Endodermal cell (in vitro differentiated cells): ENCODE results near the gene ATP1A4. TPM values are rescaled to one million over a fixed set of nuclear protein-coding genes. Genes with fewer than 3 reads are reported as not detected.

Experiments
- DNase-seq: peaks from one replicate; pipeline ENCODE4 v3.0.0-alpha.2; 2017
- H3K27ac ChIP-seq: 2 replicates; pipeline ENCODE4 v1.5.1; 2013; ENCODE audit warnings: mild to moderate bottlenecking, low read depth, low read length, moderate library complexity
- H3K27me3 ChIP-seq: 2 replicates; pipeline ENCODE4 v1.6.1; 2013; ENCODE audit warnings: mild to moderate bottlenecking, low read length, moderate library complexity; ENCODE audit not compliant: insufficient read depth, control insufficient read depth, poor library complexity, severe bottlenecking
- H3K36me3 ChIP-seq: 2 replicates; pipeline ENCODE4 v1.7.0; 2013; ENCODE audit warnings: mild to moderate bottlenecking, low read length, moderate library complexity; ENCODE audit not compliant: control insufficient read depth, insufficient read depth
- H3K4me1 ChIP-seq: one replicate; pipeline ENCODE4 v1.7.0; 2013; ENCODE audit warnings: low read length; ENCODE audit not compliant: control insufficient read depth, insufficient read depth
- H3K4me3 ChIP-seq: 2 replicates; pipeline ENCODE4 v1.5.1; 2013; ENCODE audit warnings: mild to moderate bottlenecking, low read length, moderate library complexity
- H3K9ac ChIP-seq: 2 replicates; pipeline ENCODE4 v1.6.1; 2013; ENCODE audit warnings: mild to moderate bottlenecking, low read length, moderate library complexity; ENCODE audit not compliant: poor library complexity, severe bottlenecking; ENCODE audit errors: extremely low read depth
- H3K9me3 ChIP-seq: 2 replicates; pipeline ENCODE4 v1.6.1; 2013; ENCODE audit warnings: mild to moderate bottlenecking, low read length, moderate library complexity; ENCODE audit not compliant: control insufficient read depth
- H3K27ac Mint-ChIP-seq: 2 replicates; pipeline ENCODE4 v1.8.0; 2020; ENCODE audit warnings: mixed read lengths
- H3K27me3 Mint-ChIP-seq: 2 replicates; pipeline ENCODE4 v1.8.0; 2021; ENCODE audit warnings: mild to moderate bottlenecking, mixed read lengths; ENCODE audit not compliant: insufficient read depth
- H3K36me3 Mint-ChIP-seq: 2 replicates; pipeline ENCODE4 v1.8.0; 2020; ENCODE audit warnings: low read depth, mixed read lengths
- H3K4me1 Mint-ChIP-seq: 2 replicates; pipeline ENCODE4 v1.8.0; 2020; ENCODE audit warnings: mixed read lengths
- H3K4me3 Mint-ChIP-seq: 2 replicates; pipeline ENCODE4 v1.8.0; 2020; ENCODE audit warnings: mild to moderate bottlenecking, moderate library complexity, mixed read lengths
- H3K9me3 Mint-ChIP-seq: 2 replicates; pipeline ENCODE4 v1.8.0; 2020; ENCODE audit warnings: mild to moderate bottlenecking, mixed read lengths
- CTCF ChIP-seq: fragments of 200-600 bp; sonication (generic); conservative IDR thresholded peaks from 2 replicates; pipeline ENCODE4 v1.5.0; 2021; ENCODE audit warnings: antibody characterized with exemption, mild to moderate bottlenecking
- WGBS, 2 experiments: methylation state at CpG; one replicate each; pipeline versions ENCODE4 v1.1.5 to v1.1.7; 2013; ENCODE audit warnings: missing lambda C conversion rate in 2 of 2, mixed read lengths in 1 of 2; ENCODE audit not compliant: insufficient coverage in 1 of 2, insufficient read length in 1 of 2; 5-methylcytosine and 5-hydroxymethylcytosine counted together
- total RNA-seq, 2 donors: library from RNA; stranded (reverse); fragmentation: NEBNext Ultra II Directional in 1 of 2; extraction: Animal tissue kit (Norgen Biotek cat#: 25700) in 1 of 2; gene quantifications; 2 replicates in 1 of 2; 3 replicates in 1 of 2; pipeline ENCODE4 v1.2.1, GENCODE V29; 2021

Gene ATP1A4
- total RNA-seq, 2 donors from 2014 or later = 0.55 to 0.75 TPM

GRCh38 chr1:160219062-160219929, 67.9 kb downstream of the ATP1A4 start:
- peaks cover 6% of the 10 kb centered on the region for H3K4me1 Mint-ChIP-seq
- no peaks in the 10 kb centered on the region for H3K9me3 Mint-ChIP-seq
- Histone ChIP-seq H3K27ac (peak overlapping the region; percentile 47), H3K9ac (no peak overlapping the region), H3K4me1 (no peaks in the 10 kb centered on the region), H3K27me3 (no peaks in the 10 kb centered on the region), H3K9me3 (no peaks in the 10 kb centered on the region), H3K36me3 (peaks cover 96% of the 10 kb centered on the region), H3K4me3 (no peak overlapping the region)
- no peaks in the 10 kb centered on the region for H3K27me3 Mint-ChIP-seq
- H3K4me3 Mint-ChIP-seq = no peak overlapping the region
- DNase-seq = peak; percentile 82
- peak; percentile 71 for TF ChIP-seq CTCF
- H3K27ac Mint-ChIP-seq = peak overlapping the region; percentile 23
- peaks cover 82% of the 10 kb centered on the region for H3K36me3 Mint-ChIP-seq
- 76 to 84% methylated on average over 3 to 4 of the region's 4 CpGs for WGBS, 2 experiments

- H3K4me3 Mint-ChIP-seq = no peak overlapping the region
- no peaks in the 10 kb centered on the region for H3K27me3 Mint-ChIP-seq
- no peaks in the 10 kb centered on the region for H3K27me3 ChIP-seq
- no peak for DNase-seq
- WGBS, 2 experiments = 86% methylated on average over 2 of the region's 2 CpGs; no CpG with 5 or more reads in 1 of the 2 experiments
- no peak overlapping the region for H3K9ac ChIP-seq
- H3K9me3 Mint-ChIP-seq = no peaks in the 10 kb centered on the region
- no peak overlapping the region for H3K4me3 ChIP-seq
- peaks cover 6% of the 10 kb centered on the region for H3K4me1 Mint-ChIP-seq
- H3K27ac Mint-ChIP-seq = no peak overlapping the region
- H3K9me3 ChIP-seq = no peaks in the 10 kb centered on the region
- H3K36me3 Mint-ChIP-seq = peaks cover 82% of the 10 kb centered on the region
- peaks cover 96% of the 10 kb centered on the region for H3K36me3 ChIP-seq
- H3K27ac ChIP-seq = no peak overlapping the region
- no peaks in the 10 kb centered on the region for H3K4me1 ChIP-seq
- TF ChIP-seq CTCF = no peak
Measured at GRCh38 chr1:160220301-160220700, 68.9 kb downstream of the ATP1A4 start.

GRCh38 chr1:160221089-160221488, 69.7 kb downstream of the ATP1A4 start:
- H3K9me3 Mint-ChIP-seq = no peaks in the 10 kb centered on the region
- no peak overlapping the region for H3K27ac Mint-ChIP-seq
- no peak overlapping the region for H3K4me3 Mint-ChIP-seq
- no peak for TF ChIP-seq CTCF
- H3K4me3 ChIP-seq = no peak overlapping the region
- H3K4me1 ChIP-seq = no peaks in the 10 kb centered on the region
- peaks cover 6% of the 10 kb centered on the region for H3K4me1 Mint-ChIP-seq
- H3K9me3 ChIP-seq = no peaks in the 10 kb centered on the region
- peaks cover 79% of the 10 kb centered on the region for H3K36me3 Mint-ChIP-seq
- DNase-seq = no peak
- no peak overlapping the region for H3K27ac ChIP-seq
- peaks cover 96% of the 10 kb centered on the region for H3K36me3 ChIP-seq
- H3K9ac ChIP-seq = no peak overlapping the region
- H3K27me3 ChIP-seq = no peaks in the 10 kb centered on the region
- no peaks in the 10 kb centered on the region for H3K27me3 Mint-ChIP-seq
